HG03558 (cell line): ENCODE measurements around the gene NEO1.
"Not testable (repeated sequence)": the region's sequence is repeated elsewhere in the genome, so short reads cannot be mapped to it uniquely, and the experiment has no call there.

Source experiments
- ATAC-seq: cut with Tn5 transposase; IDR thresholded peaks from one replicate; pipeline ENCODE4 v1.9.1; 2021; ENCODE audit warnings: moderate number of reproducible peaks; ENCODE audit not compliant: unreplicated experiment; ENCODE audit errors: extremely low read depth

NEO1 gene

GRCh38 chr15:73134196-73134595 lies 81.9 kb downstream of the NEO1 start:
- ATAC-seq: no peak

- ATAC-seq: no peak
Measured at GRCh38 chr15:73139041-73139743, 86.9 kb downstream of the NEO1 start.

GRCh38 chr15:73139744-73140553 lies 87.7 kb downstream of the NEO1 start:
- ATAC-seq: no peak

- no peak for ATAC-seq
Measured at GRCh38 chr15:73141216-73141900, 89.1 kb downstream of the NEO1 start.

GRCh38 chr15:73142802-73143762 lies 90.8 kb downstream of the NEO1 start:
- peak; percentile 49 for ATAC-seq

GRCh38 chr15:73143763-73144155 lies 91.5 kb downstream of the NEO1 start:
- no peak for ATAC-seq

- no peak for ATAC-seq
Measured at GRCh38 chr15:73146419-73146818, 94.2 kb downstream of the NEO1 start.

GRCh38 chr15:73150831-73151230 lies 98.6 kb downstream of the NEO1 start:
- no peak for ATAC-seq

GRCh38 chr15:73153024-73153423 lies 100.8 kb downstream of the NEO1 start:
- ATAC-seq: no peak

GRCh38 chr15:73153447-73153846 lies 101.2 kb downstream of the NEO1 start:
- no peak for ATAC-seq

- no peak for ATAC-seq
Measured at GRCh38 chr15:73156431-73157191, 104.3 kb downstream of the NEO1 start.

- no peak for ATAC-seq
Measured at GRCh38 chr15:73161546-73161945, 109.3 kb downstream of the NEO1 start.

GRCh38 chr15:73165435-73165834 lies 113.2 kb downstream of the NEO1 start:
- no peak for ATAC-seq

GRCh38 chr15:73165844-73166243 lies 113.6 kb downstream of the NEO1 start:
- no peak for ATAC-seq

- not testable (repeated sequence) for ATAC-seq
Measured at GRCh38 chr15:73166711-73167110, 114.4 kb downstream of the NEO1 start.

- no peak for ATAC-seq
Measured at GRCh38 chr15:73168487-73168886, 116.2 kb downstream of the NEO1 start.

- ATAC-seq: no peak
Measured at GRCh38 chr15:73171711-73172110, 119.4 kb downstream of the NEO1 start.

- ATAC-seq: no peak
Measured at GRCh38 chr15:73172508-73172907, 120.2 kb downstream of the NEO1 start.

- ATAC-seq: no peak
Measured at GRCh38 chr15:73174171-73174570, 121.9 kb downstream of the NEO1 start.
